SK-N-MC (cell line): ENCODE measurements around the gene TMEM41A.
"Not testable (repeated sequence)": the region's sequence is repeated elsewhere in the genome, so short reads cannot be mapped to it uniquely, and the experiment has no call there.

Experiments used
- DNase-seq: peaks from one replicate; pipeline ENCODE4 v3.0.0-alpha.2; 2011; ENCODE audit warnings: low read depth, low spot score
- H3K27ac ChIP-seq: fragments of 200-600 bp; sonication (generic); 2 replicates; pipeline ENCODE4 v1.5.1; 2016; ENCODE audit warnings: mixed run types
- H3K36me3 ChIP-seq: fragments of 200-600 bp; sonication (generic); 2 replicates; pipeline ENCODE4 v1.6.1; 2017; ENCODE audit warnings: antibody characterized with exemption, low read length, mixed read lengths; ENCODE audit not compliant: insufficient read depth
- H3K4me3 ChIP-seq: fragments of 200-600 bp; sonication (generic); 2 replicates; pipeline ENCODE4 v1.5.1; 2016
- H3K9ac ChIP-seq: fragments of 200-600 bp; sonication (generic); 2 replicates; pipeline ENCODE4 v1.8.0; 2017; ENCODE audit warnings: mixed run types, mixed read lengths; ENCODE audit not compliant: insufficient read length
- H3K9me3 ChIP-seq: fragments of 200-600 bp; sonication (generic); 2 replicates; pipeline ENCODE4 v1.6.1; 2017; ENCODE audit warnings: low read depth, mild to moderate bottlenecking, antibody characterized with exemption, low read length, moderate library complexity, mixed read lengths
- EZH2 ChIP-seq: fragments of 200-600 bp; sonication (generic); IDR thresholded peaks from one replicate; pipeline ENCODE4 v1.6.1; 2017; ENCODE audit warnings: antibody characterized with exemption
- FOXP2 ChIP-seq: optimal IDR thresholded peaks from 2 replicates; pipeline ENCODE3; 2011; ENCODE audit warnings: mild to moderate bottlenecking, moderate library complexity; ENCODE audit not compliant: insufficient read depth; ENCODE audit errors: extremely low read length, control extremely low read depth
- POLR2AphosphoS5 ChIP-seq: IDR thresholded peaks from 2 replicates; pipeline ENCODE4 v1.6.1; 2012; ENCODE audit warnings: mild to moderate bottlenecking, low read depth, low read length, borderline replicate concordance

The TMEM41A gene

DNA sequence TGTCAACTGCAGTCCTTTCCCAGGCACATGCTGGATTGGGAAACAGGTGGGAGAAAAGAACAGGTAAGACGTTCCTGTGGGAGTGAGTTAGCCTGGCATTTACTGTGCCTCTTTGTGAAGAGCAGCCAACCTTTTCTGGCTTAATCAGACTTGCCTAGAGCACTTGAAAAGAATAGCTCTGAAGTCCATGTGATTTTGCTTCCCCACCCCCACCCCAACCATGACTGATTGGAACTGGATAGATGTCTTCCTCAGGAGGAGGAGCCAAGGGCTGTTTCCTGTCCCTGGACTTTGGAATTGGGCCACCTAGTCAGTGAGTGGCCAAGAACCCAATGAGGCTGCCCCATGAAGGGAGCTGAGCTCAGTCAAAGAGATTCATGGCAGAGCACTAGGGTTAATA, 4.7 kb upstream of the TMEM41A start:
- TF ChIP-seq EZH2 (no peak), POLR2AphosphoS5 (no peak)
- Histone ChIP-seq H3K36me3 (no peaks in the 10 kb centered on the region), H3K9ac (no peak overlapping the region)

GRCh38 chr3:185502987-185503386, 4.2 kb upstream of the TMEM41A start:
- Histone ChIP-seq H3K36me3 (no peaks in the 10 kb centered on the region), H3K4me3 (no peak overlapping the region), H3K27ac (no peak overlapping the region), H3K9ac (no peak overlapping the region), H3K9me3 (no peaks in the 10 kb centered on the region)
- no peak for TF ChIP-seq POLR2AphosphoS5
- no peak for TF ChIP-seq EZH2
- DNase-seq = no peak

More for the DNA sequence above, 4.7 kb upstream of the TMEM41A start:
- Histone ChIP-seq H3K4me3 (no peak overlapping the region), H3K9me3 (no peaks in the 10 kb centered on the region), H3K27ac (no peak overlapping the region)
- DNase-seq = no peak

- Histone ChIP-seq H3K27ac (no peak overlapping the region), H3K36me3 (peaks cover 46% of the 10 kb centered on the region), H3K4me3 (no peak overlapping the region), H3K9ac (no peak overlapping the region), H3K9me3 (no peaks in the 10 kb centered on the region)
- TF ChIP-seq FOXP2 (no peak), POLR2AphosphoS5 (no peak), EZH2 (no peak)
- no peak for DNase-seq
These were observed 8.6 kb downstream of the TMEM41A start for GRCh38 chr3:185490241-185490640.

- no peak for DNase-seq
- no peak overlapping the region for H3K4me3 ChIP-seq
- no peak for TF ChIP-seq POLR2AphosphoS5
- no peak for TF ChIP-seq EZH2
- TF ChIP-seq FOXP2 = no peak
- peaks cover 38% of the 10 kb centered on the region for H3K36me3 ChIP-seq
- H3K27ac ChIP-seq = no peak overlapping the region
- no peaks in the 10 kb centered on the region for H3K9me3 ChIP-seq
- no peak overlapping the region for H3K9ac ChIP-seq
These were observed 9.4 kb downstream of the TMEM41A start for GRCh38 chr3:185489462-185489861.

DNA sequence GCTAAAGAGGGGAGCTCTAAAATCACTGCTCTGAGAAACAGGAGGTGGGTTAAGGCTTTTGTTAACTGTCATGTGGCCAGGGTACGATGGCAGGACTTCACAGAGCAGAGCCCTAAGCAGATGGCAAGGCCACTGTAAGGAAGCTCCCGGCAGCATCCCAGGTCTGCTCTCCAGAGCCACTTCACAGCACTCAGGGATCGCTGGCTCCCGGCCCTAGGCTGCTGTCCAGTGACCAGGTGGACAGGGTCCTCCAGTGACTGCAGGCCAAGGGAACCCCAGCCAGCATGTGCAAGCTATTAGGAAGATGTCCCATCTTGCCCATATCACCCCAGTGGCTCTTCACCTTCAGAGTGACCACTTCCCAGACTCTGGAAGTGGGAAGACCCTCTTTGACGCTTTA, 10.4 kb downstream of the TMEM41A start:
- TF ChIP-seq EZH2 = no peak
- TF ChIP-seq POLR2AphosphoS5 = no peak
- no peak for TF ChIP-seq FOXP2

GRCh38 chr3:185486394-185486793, 12.4 kb downstream of the TMEM41A start:
- Histone ChIP-seq H3K27ac (no peak overlapping the region), H3K9me3 (no peaks in the 10 kb centered on the region), H3K36me3 (peaks cover 15% of the 10 kb centered on the region; the same call in 1 of the 2 replicates), H3K9ac (no peak overlapping the region), H3K4me3 (no peak overlapping the region)
- no peak for DNase-seq
- TF ChIP-seq EZH2 (no peak), FOXP2 (no peak), POLR2AphosphoS5 (no peak)

More for the DNA sequence above, 10.4 kb downstream of the TMEM41A start:
- H3K36me3 ChIP-seq = peaks cover 31% of the 10 kb centered on the region; the same call in 1 of the 2 replicates
- DNase-seq = no peak
- no peak overlapping the region for H3K4me3 ChIP-seq
- H3K9ac ChIP-seq = no peak overlapping the region
- H3K27ac ChIP-seq = no peak overlapping the region
- H3K9me3 ChIP-seq = no peaks in the 10 kb centered on the region

DNA sequence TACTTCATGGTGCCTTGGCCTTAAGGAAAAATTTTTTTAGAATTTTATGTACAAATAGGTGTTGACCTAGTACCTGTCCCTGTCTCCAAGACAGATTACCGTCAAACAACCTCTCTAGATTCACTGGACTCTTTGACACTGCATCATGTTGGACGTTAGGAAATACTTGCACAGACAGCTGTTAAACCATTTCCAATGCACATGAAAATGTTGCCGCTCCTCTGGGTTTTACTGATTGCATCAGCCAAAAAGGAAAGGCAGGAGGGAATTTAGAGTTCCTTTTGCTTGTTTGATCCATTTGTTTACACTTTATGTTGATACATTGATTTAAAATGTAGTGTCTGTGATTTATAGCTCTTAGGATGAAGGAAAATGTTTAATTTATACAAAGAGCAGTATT, 14.5 kb downstream of the TMEM41A start:
- no peak overlapping the region for H3K9ac ChIP-seq
- TF ChIP-seq POLR2AphosphoS5 (no peak), EZH2 (no peak), FOXP2 (no peak)
- H3K4me3 ChIP-seq = no peak overlapping the region
- no peak overlapping the region for H3K27ac ChIP-seq
- H3K9me3 ChIP-seq = no peaks in the 10 kb centered on the region
- H3K36me3 ChIP-seq = no peaks in the 10 kb centered on the region
- DNase-seq = no peak

- no peak overlapping the region for H3K9ac ChIP-seq
- H3K27ac ChIP-seq = no peak overlapping the region
- H3K4me3 ChIP-seq = no peak overlapping the region
- no peak for DNase-seq
- no peaks in the 10 kb centered on the region for H3K9me3 ChIP-seq
- TF ChIP-seq POLR2AphosphoS5 (no peak), FOXP2 (no peak), EZH2 (no peak)
- no peaks in the 10 kb centered on the region for H3K36me3 ChIP-seq
These were observed 19.4 kb downstream of the TMEM41A start for GRCh38 chr3:185479373-185479945.

GRCh38 chr3:185477316-185477715, 21.5 kb downstream of the TMEM41A start:
- no peaks in the 10 kb centered on the region for H3K9me3 ChIP-seq
- H3K36me3 ChIP-seq = no peaks in the 10 kb centered on the region
- no peak overlapping the region for H3K9ac ChIP-seq
- no peak overlapping the region for H3K4me3 ChIP-seq
- TF ChIP-seq EZH2 (no peak), FOXP2 (no peak), POLR2AphosphoS5 (no peak)
- no peak for DNase-seq
- no peak overlapping the region for H3K27ac ChIP-seq

GRCh38 chr3:185474922-185475321, 23.9 kb downstream of the TMEM41A start:
- H3K9ac ChIP-seq, DNase-seq, H3K4me3 ChIP-seq, H3K9me3 ChIP-seq, H3K36me3 ChIP-seq, H3K27ac ChIP-seq: not testable (repeated sequence)
